H1 (cell line): Measurements from ENCODE around the gene ANXA6. TPM values are rescaled to one million over a fixed set of nuclear protein-coding genes. Genes with fewer than 3 reads are reported as not detected.

Experiments
- CTCF ChIA-PET: fragments of 300-600 bp; sonication (Branson Sonifier 250); formaldehyde crosslinking; loops from one replicate; lab custom pipeline; 2021; ENCODE audit not compliant: partially characterized antibody; lab: Charles Lee
- POLR2A ChIA-PET: fragments of 300-600 bp; sonication (Branson Sonifier 250); formaldehyde crosslinking; loops from one replicate; lab custom pipeline; 2021; ENCODE audit warnings: inconsistent platforms; ENCODE audit not compliant: partially characterized antibody; lab: Charles Lee
- DNase-seq, 2 experiments: peaks; one replicate each; pipeline versions ENCODE4 v3.0.0 to v3.0.0-alpha.2; 2010 to 2022; ENCODE audit warnings: low spot score in 2 of 2, low read depth in 1 of 2, mixed read lengths in 1 of 2
- FAIRE-seq: peaks from 2 replicates; lab custom pipeline; 2011; peaks lifted over from hg19 to GRCh38; lab: Jason Lieb, UNC
- H2AFZ ChIP-seq: 2 replicates; pipeline ENCODE4 v1.8.1; 2012; ENCODE audit warnings: low read length, inconsistent platforms
- H2AK5ac ChIP-seq: 2 replicates; pipeline ENCODE4 v1.6.1; 2013; ENCODE audit warnings: low read depth, low read length
- H2BK120ac ChIP-seq: replicated peaks from 2 replicates; pipeline ENCODE3; 2013; ENCODE audit warnings: low read depth, low read length, inconsistent platforms
- H2BK12ac ChIP-seq: 2 replicates; pipeline ENCODE4 v1.6.1; 2013; ENCODE audit warnings: low read depth, low read length
- H2BK15ac ChIP-seq: 2 replicates; pipeline ENCODE4 v1.6.1; 2013; ENCODE audit warnings: low read length
- H2BK20ac ChIP-seq: 2 replicates; pipeline ENCODE4 v1.6.1; 2013; ENCODE audit warnings: low read length
- H2BK5ac ChIP-seq: 2 replicates; pipeline ENCODE4 v1.6.1; 2013; ENCODE audit warnings: low read depth, low read length
- H3K14ac ChIP-seq: 2 replicates; pipeline ENCODE4 v1.6.1; 2013; ENCODE audit warnings: inconsistent platforms; ENCODE audit not compliant: insufficient read length
- H3K18ac ChIP-seq: 2 replicates; pipeline ENCODE4 v1.6.1; 2013; ENCODE audit warnings: low read length; ENCODE audit errors: extremely low read depth
- H3K23ac ChIP-seq: 2 replicates; pipeline ENCODE4 v1.6.1; 2013; ENCODE audit warnings: inconsistent platforms; ENCODE audit not compliant: insufficient read length
- H3K23me2 ChIP-seq: 2 replicates; pipeline ENCODE4 v1.6.1; 2013; ENCODE audit warnings: low read depth, low read length
- H3K27ac ChIP-seq: 2 replicates; pipeline ENCODE4 v1.6.1; 2011; ENCODE audit warnings: low read depth, low read length, inconsistent platforms
- H3K27me3 ChIP-seq, 4 experiments: replicated peaks in 1 of 4; 1 replicate in 1 of 4; 2 replicates in 3 of 4; pipeline versions ENCODE4 v1.6.1 to v1.8.1; 2011 to 2013; ENCODE audit warnings: low read length in 3 of 4, mild to moderate bottlenecking in 3 of 4, inconsistent platforms in 2 of 4, mixed read lengths in 2 of 4, moderate library complexity in 1 of 4; ENCODE audit not compliant: control insufficient read depth in 3 of 4, insufficient read depth in 3 of 4; ENCODE audit errors: extremely low read depth in 1 of 4
- H3K36me3 ChIP-seq, 4 experiments: 2 replicates each; pipeline versions ENCODE4 v1.6.1 to v1.8.1; 2011 to 2013; ENCODE audit warnings: mild to moderate bottlenecking in 4 of 4, low read length in 3 of 4, moderate library complexity in 2 of 4, control low read depth in 1 of 4, inconsistent platforms in 1 of 4; ENCODE audit not compliant: insufficient read depth in 4 of 4, control insufficient read depth in 2 of 4
- H3K4ac ChIP-seq: replicated peaks from 2 replicates; pipeline ENCODE3; 2013; ENCODE audit warnings: low read length, low read depth, mixed read lengths, inconsistent platforms; ENCODE audit not compliant: insufficient read length
- H3K4me1 ChIP-seq, 4 experiments: replicated peaks in 1 of 4; 1 replicate in 1 of 4; 2 replicates in 3 of 4; pipeline versions ENCODE4 v1.6.1 to v1.8.1; 2011 to 2013; ENCODE audit warnings: low read length in 3 of 4, inconsistent platforms in 2 of 4, mixed read lengths in 1 of 4; ENCODE audit not compliant: insufficient read depth in 4 of 4, control insufficient read depth in 3 of 4
- H3K4me2 ChIP-seq, 2 experiments: 2 replicates each; pipeline versions ENCODE4 v1.6.1 to v1.8.1; 2011 to 2013; ENCODE audit warnings: low read depth in 2 of 2, low read length in 2 of 2, control low read depth in 1 of 2, inconsistent platforms in 1 of 2, mild to moderate bottlenecking in 1 of 2; ENCODE audit not compliant: insufficient read depth in 1 of 2
- H3K4me3 ChIP-seq, 4 experiments: fragments of 200-600, 300-600 bp in 1 of 4; sonication (generic), shearing (Covaris generic), sonication (Bioruptor Twin) in 1 of 4; 2 replicates each; pipeline versions ENCODE4 v1.5.1 to v1.8.1; 2011 to 2016; ENCODE audit warnings: low read length in 4 of 4, low read depth in 3 of 4, control low read depth in 2 of 4, inconsistent platforms in 2 of 4, mild to moderate bottlenecking in 2 of 4, mixed read lengths in 1 of 4, moderate library complexity in 1 of 4; ENCODE audit not compliant: insufficient read depth in 2 of 4; ENCODE audit errors: extremely low read depth in 1 of 4
- H3K56ac ChIP-seq: replicated peaks from 2 replicates; pipeline ENCODE3; 2013; ENCODE audit warnings: low read depth, mild to moderate bottlenecking, mixed read lengths, low read length, inconsistent platforms; ENCODE audit not compliant: insufficient read length
- H3K79me1 ChIP-seq: 2 replicates; pipeline ENCODE4 v1.6.1; 2013; ENCODE audit warnings: low read depth, low read length, control low read depth
- H3K79me2 ChIP-seq, 2 experiments: 2 replicates each; pipeline versions ENCODE4 v1.6.1 to v1.8.1; 2012 to 2013; ENCODE audit warnings: low read length in 2 of 2, mild to moderate bottlenecking in 2 of 2, inconsistent platforms in 1 of 2; ENCODE audit not compliant: insufficient read depth in 2 of 2, control insufficient read depth in 1 of 2
- H3K9ac ChIP-seq, 4 experiments: replicated peaks in 1 of 4; 1 replicate in 1 of 4; 2 replicates in 3 of 4; pipeline versions ENCODE4 v1.6.1 to v1.8.1; 2011 to 2013; ENCODE audit warnings: low read depth in 3 of 4, low read length in 3 of 4, control low read depth in 2 of 4, mild to moderate bottlenecking in 2 of 4, moderate library complexity in 2 of 4, inconsistent platforms in 1 of 4; ENCODE audit errors: extremely low read depth in 1 of 4
- H3K9me3 ChIP-seq, 2 experiments: 2 replicates each; pipeline versions ENCODE4 v1.6.1 to v1.8.1; 2012 to 2013; ENCODE audit warnings: mild to moderate bottlenecking in 2 of 2, moderate library complexity in 2 of 2, control low read depth in 1 of 2, inconsistent platforms in 1 of 2, low read depth in 1 of 2, low read length in 1 of 2, mixed read lengths in 1 of 2; ENCODE audit not compliant: insufficient read depth in 2 of 2
- H4K20me1 ChIP-seq, 2 experiments: replicated peaks in 1 of 2; 2 replicates each; pipeline versions ENCODE3 to v1.8.1; 2011 to 2013; ENCODE audit warnings: inconsistent platforms in 2 of 2, low read length in 2 of 2, mild to moderate bottlenecking in 1 of 2; ENCODE audit not compliant: insufficient read depth in 2 of 2, control insufficient read depth in 1 of 2
- H4K5ac ChIP-seq: 2 replicates; pipeline ENCODE4 v1.6.1; 2013; ENCODE audit warnings: low read length, low read depth, mixed read lengths, inconsistent platforms; ENCODE audit not compliant: insufficient read length
- H4K8ac ChIP-seq: 2 replicates; pipeline ENCODE4 v1.8.0; 2013; ENCODE audit warnings: mild to moderate bottlenecking, moderate library complexity, low read length, inconsistent platforms; ENCODE audit not compliant: insufficient read depth; ENCODE audit errors: extremely low read depth
- H4K91ac ChIP-seq: replicated peaks from 2 replicates; pipeline ENCODE3; 2013; ENCODE audit warnings: low read length, mixed read lengths, inconsistent platforms; ENCODE audit not compliant: insufficient read length
- CBX5 ChIP-seq: fragments of 300-800, 300-1000 bp; sonication (generic); IDR thresholded peaks from 2 replicates; pipeline ENCODE4 v1.7.1; 2016; ENCODE audit warnings: antibody characterized with exemption, low read length, low read depth
- CBX8 ChIP-seq: fragments of 300-800, 300-1000 bp; sonication (generic); IDR thresholded peaks from 2 replicates; pipeline ENCODE4 v1.7.1; 2016; ENCODE audit warnings: low read depth, low read length, borderline replicate concordance
- FOSL1 ChIP-seq: IDR thresholded peaks from 2 replicates; pipeline ENCODE4 v1.6.1; 2011; ENCODE audit warnings: mild to moderate bottlenecking, low read depth, low read length, moderate library complexity; ENCODE audit not compliant: insufficient read depth
- PHF8 ChIP-seq: fragments of 200-600 bp; sonication (generic); conservative IDR thresholded peaks from 2 replicates; pipeline ENCODE4 v1.7.1; 2012; ENCODE audit warnings: low read depth, mild to moderate bottlenecking, inconsistent platforms, low read length, moderate library complexity
- POLR2AphosphoS5 ChIP-seq: IDR thresholded peaks from 2 replicates; pipeline ENCODE4 v1.6.1; 2011; ENCODE audit warnings: low read depth, low read length
- RAD21 ChIP-seq, 2 experiments: IDR thresholded peaks in 1 of 2; conservative IDR thresholded peaks in 1 of 2; 2 replicates each; pipeline ENCODE4 v1.6.1; 2011; ENCODE audit warnings: low read depth in 2 of 2, low read length in 2 of 2, improper control_type of control experiment in 1 of 2, inconsistent platforms in 1 of 2, mild to moderate bottlenecking in 1 of 2, moderate library complexity in 1 of 2
- RBBP5 ChIP-seq: IDR thresholded peaks from 2 replicates; pipeline ENCODE4 v1.7.1; 2012; ENCODE audit warnings: low read depth, mild to moderate bottlenecking, inconsistent platforms, low read length, moderate library complexity, borderline replicate concordance
- SIN3A ChIP-seq, 2 experiments: IDR thresholded peaks in 1 of 2; conservative IDR thresholded peaks in 1 of 2; 2 replicates each; pipeline ENCODE4 v1.6.1; 2011 to 2012; ENCODE audit warnings: low read length in 2 of 2, improper control_type of control experiment in 1 of 2, low read depth in 1 of 2, mild to moderate bottlenecking in 1 of 2
- SIRT6 ChIP-seq: IDR thresholded peaks from one replicate; pipeline ENCODE4 v1.7.1; 2012; ENCODE audit warnings: low read length, inconsistent platforms
- SP2 ChIP-seq: IDR thresholded peaks from 2 replicates; pipeline ENCODE4 v1.6.1; 2012; ENCODE audit warnings: mild to moderate bottlenecking, low read length, inconsistent platforms
- SRF ChIP-seq: IDR thresholded peaks from 2 replicates; pipeline ENCODE4 v1.6.1; 2011; ENCODE audit warnings: mild to moderate bottlenecking, low read depth, low read length, moderate library complexity
- TCF12 ChIP-seq: IDR thresholded peaks from 2 replicates; pipeline ENCODE4 v1.6.1; 2011; ENCODE audit warnings: low read depth, mild to moderate bottlenecking, low read length
- whole genome bisulfite sequencing, 2 experiments: shearing (Covaris generic) in 1 of 2; methylation state at CpG; one replicate each; pipeline versions ENCODE4 v1.1.6 to v1.1.7; 2013 to 2015; ENCODE audit warnings: low lambda C conversion rate in 2 of 2, mixed read lengths in 2 of 2, inconsistent platforms in 1 of 2, low coverage in 1 of 2, missing lambda C conversion rate in 1 of 2; ENCODE audit not compliant: insufficient replicate concordance in 2 of 2, insufficient coverage in 1 of 2, insufficient read length in 1 of 2; ENCODE audit errors: extremely low coverage in 1 of 2, missing lambda C conversion rate in 1 of 2; 5-methylcytosine and 5-hydroxymethylcytosine counted together
- polyA plus RNA-seq, 7 experiments: library from polyadenylated mRNA; depleted of rRNA in 3 of 7; stranded (reverse) in 5 of 7; unstranded in 2 of 7; fragments of >200 nt in 5 of 7; fragments of 200-250 nt in 2 of 7; gene quantifications; 1 replicate in 5 of 7; 2 replicates in 1 of 7; 4 replicates in 1 of 7; pipeline versions ENCODE4 v1.2.1 to v1.2.3, GENCODE V29; 2011 to 2013; ENCODE audit warnings: missing spikeins in 2 of 7, mixed read lengths in 2 of 7
- total RNA-seq: library from RNA; stranded (reverse); fragmentation: NEBNext Ultra II Directional; extraction: Animal tissue kit (Norgen Biotek cat#: 25700); gene quantifications from 2 replicates; pipeline ENCODE4 v1.2.1, GENCODE V29; 2021
- TF ChIP-seq, protein P1 (sequence below): IDR thresholded peaks from 2 replicates; pipeline ENCODE4 v1.6.1; 2011; ENCODE audit warnings: low read depth, mild to moderate bottlenecking, low read length; ENCODE audit not compliant: insufficient read depth

Gene ANXA6
- total and polyA plus RNA-seq, 2 of the 8 experiments (the other 6 are each of a cell fraction or from before 2014, with no cell fraction given), result 61.3 to 78.6 TPM

DNA sequence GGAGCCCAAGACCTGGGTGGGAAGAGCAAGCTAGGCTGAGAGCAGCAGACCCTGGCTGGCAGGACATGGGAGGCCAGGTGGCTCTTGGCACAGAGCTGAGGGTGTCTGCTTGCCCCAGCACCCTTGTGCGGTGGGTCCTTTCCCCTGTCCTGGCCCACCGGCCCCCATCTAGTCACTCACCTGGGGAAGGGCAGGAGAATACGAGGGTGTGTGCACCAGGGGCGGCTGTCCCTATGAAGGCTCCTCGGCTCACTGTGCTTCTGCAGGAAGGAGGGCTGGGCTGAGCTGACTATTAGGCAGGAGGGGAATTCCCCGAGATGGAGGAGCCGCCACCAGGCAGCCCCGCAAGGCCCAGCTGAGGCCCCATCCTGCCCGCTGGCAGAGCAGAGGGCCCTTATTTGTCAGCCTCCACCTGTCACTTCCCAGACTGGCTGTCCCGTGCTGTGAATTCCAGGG lies 70.6 kb downstream of the ANXA6 start:
- no peak overlapping the region for H2BK120ac ChIP-seq
- 0 out of 2 replicates have a peak overlapping the region, but pooled peaks have one; percentile 46 for H2BK15ac ChIP-seq
- H3K79me1 ChIP-seq, result no peaks in the 10 kb centered on the region
- no peak overlapping the region for H3K27ac ChIP-seq
- H3K23ac ChIP-seq, result no peak overlapping the region
- H4K8ac ChIP-seq, result no peak overlapping the region
- H3K4me2 ChIP-seq, result no peak overlapping the region
- H4K91ac ChIP-seq, result no peak overlapping the region
- FAIRE-seq (no peak), DNase-seq (no peak)
- no peaks in the 10 kb centered on the region for H3K9me3 ChIP-seq
- no peaks in the 10 kb centered on the region for H4K20me1 ChIP-seq
- no peaks in the 10 kb centered on the region for H3K79me2 ChIP-seq
- POLR2A ChIA-PET, result interaction anchor here (1.6 to 1.9 kb wide), 3 partner anchors 9 to 67 kb away, joined by 4 to 6 read pairs (median 4); partner anchors contain the start of gene GPX3
- H3K23me2 ChIP-seq, result no peaks in the 10 kb centered on the region; the same call in 1 of the 2 replicates
- H3K4me1 ChIP-seq, result peaks cover 0 to 4% (median 1%) of the 10 kb centered on the region in 4 experiments; a peak in 4 of 7 replicates
- H4K5ac ChIP-seq, result no peak overlapping the region
- WGBS, 2 experiments, result 88% methylated on average over 6 of the region's 10 CpGs; no CpG with 5 or more reads in 1 of the 2 experiments
- no peak overlapping the region for H2BK20ac ChIP-seq
- H3K9ac ChIP-seq, result no peak overlapping the region
- no peak overlapping the region for H3K4ac ChIP-seq
- H2BK12ac ChIP-seq, result no peak overlapping the region
- no peak overlapping the region for H2AK5ac ChIP-seq
- H3K4me3 ChIP-seq, result no peak overlapping the region
- CTCF ChIA-PET, result interaction anchor here (1.0 to 6.1 kb wide), 10 partner anchors 9 to 78 kb away, joined by 3 to 39 read pairs (median 5); no protein-coding TSS in a partner anchor
- H2BK5ac ChIP-seq, result no peak overlapping the region
- no peak overlapping the region for H3K14ac ChIP-seq
- H3K56ac ChIP-seq, result no peak overlapping the region
- H2AFZ ChIP-seq, result 0 out of 2 replicates have a peak overlapping the region, but pooled peaks have one; percentile 38
- H3K36me3 ChIP-seq, result no peaks in the 10 kb centered on the region
- no peaks in the 10 kb centered on the region; a peak in 2 of 7 replicates for H3K27me3 ChIP-seq
- H3K18ac ChIP-seq, result no peak overlapping the region; the same call in 1 of the 2 replicates
- TF ChIP-seq SIRT6 (no peak), SIN3A (conservative IDR thresholded peaks at IDR 0.05 in 1 of 2, IDR thresholded peaks at IDR 0.05 in 1 of 2; ENCODE audit: low read depth in 1 of 2, low read length in 2 of 2) (no peak), PHF8 (no peak), RAD21 (IDR thresholded peaks at IDR 0.05 in 1 of 2, conservative IDR thresholded peaks at IDR 0.05 in 1 of 2; ENCODE audit: low read depth in 2 of 2, low read length in 2 of 2) (no peak), RBBP5 (no peak), SRF (no peak), FOSL1 (no peak), CBX8 (no peak), SP2 (no peak), CBX5 (no peak), POLR2AphosphoS5 (no peak), TCF12 (no peak)
- TF ChIP-seq, protein P1, sequence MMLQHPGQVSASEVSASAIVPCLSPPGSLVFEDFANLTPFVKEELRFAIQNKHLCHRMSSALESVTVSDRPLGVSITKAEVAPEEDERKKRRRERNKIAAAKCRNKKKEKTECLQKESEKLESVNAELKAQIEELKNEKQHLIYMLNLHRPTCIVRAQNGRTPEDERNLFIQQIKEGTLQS, result no peak
